SK-MEL-5 (cell line): ENCODE measurements around the gene AS3MT. TPM values are rescaled to one million over a fixed set of nuclear protein-coding genes. Genes with fewer than 3 reads are reported as not detected.

ENCODE experiments used
- DNase-seq: peaks from one replicate; pipeline ENCODE4 v3.0.0-alpha.2; 2016; ENCODE audit warnings: low read depth, low spot score
- in situ Hi-C: cut with HindIII; loops from 2 replicates; pipeline ENCODE4 v1.10.0; 2016; ENCODE audit warnings: low sequenced_read_pairs, high pct_unique_total_duplicates, low pct_unique_long_range_greater_than_20kb
- small RNA-seq, 2 experiments: library from RNA; depleted of rRNA; stranded (forward); fragments of <200 nt; gene quantifications; one replicate each; pipeline ENCODE3, GENCODE V24; 2014
- total RNA-seq: library from RNA; depleted of rRNA; stranded (reverse); fragments of >200 nt; shearing (Covaris generic); gene quantifications from 2 replicates; pipeline ENCODE4 v1.2.3, GENCODE V29; 2014; rRNA removed

AS3MT gene
- total RNA-seq, 1 experiment from 2014 or later = 0.21 TPM

GRCh38 chr10:102945449-102945848 is 76.2 kb downstream of the AS3MT start:
- in situ Hi-C loops = no loop called here
- DNase-seq = no peak

- DNase-seq = no peak
- in situ Hi-C loops = no loop called here
Measured at GRCh38 chr10:102945962-102946361, 76.7 kb downstream of the AS3MT start.

GRCh38 chr10:102946992-102947391 is 77.7 kb downstream of the AS3MT start:
- in situ Hi-C loops = no loop called here
- DNase-seq = no peak

- in situ Hi-C loops = no loop called here
Measured at GRCh38 chr10:102948176-102948575, 78.9 kb downstream of the AS3MT start.

GRCh38 chr10:102948786-102949185 is 79.5 kb downstream of the AS3MT start:
- no peak for DNase-seq
- in situ Hi-C loops = no loop called here

More at GRCh38 chr10:102948176-102948575, 78.9 kb downstream of the AS3MT start:
- no peak for DNase-seq

- DNase-seq = no peak
- in situ Hi-C loops = no loop called here
Measured at GRCh38 chr10:102949916-102950315, 80.6 kb downstream of the AS3MT start.

GRCh38 chr10:102951316-102951715 is 82.0 kb downstream of the AS3MT start:
- in situ Hi-C loops = no loop called here
- DNase-seq = no peak

Small RNA genes within 50 kb of the gene (small RNA-seq; reads per million reads assigned to genes)
- 0 reads per million in 2 experiments for gene AS3MT
- gene RF00026 = 0 reads per million in 2 experiments

Other genes with a start within 250 kb of the AS3MT start
- gene TRIM8, start 225.0 kb upstream of the AS3MT start, total RNA-seq = 11.7 and 21.6 TPM in 2 replicates
- gene ARL3, start 155.1 kb upstream of the AS3MT start, total RNA-seq = 2.6 and 2.8 TPM in 2 replicates
- gene SFXN2, start 154.8 kb upstream of the AS3MT start, total RNA-seq = 2.3 and 5.0 TPM in 2 replicates
- gene WBP1L, start 125.5 kb upstream of the AS3MT start, total RNA-seq = 12.8 TPM in 2 replicates
- gene CYP17A1, start 32.1 kb upstream of the AS3MT start, total RNA-seq = not detected in 2 replicates
- gene BORCS7, start 15.2 kb upstream of the AS3MT start, total RNA-seq = 22.1 and 25.2 TPM in 2 replicates
- gene CNNM2, start 48.8 kb downstream of the AS3MT start, total RNA-seq = 6.5 and 7.6 TPM in 2 replicates